Neuron (in vitro differentiated cells): Measurements from ENCODE around the gene CCSER2.
"Not testable (repeated sequence)": the region's sequence is repeated elsewhere in the genome, so short reads cannot be mapped to it uniquely, and the experiment has no call there.

ENCODE experiments used
- H2AFZ ChIP-seq: one replicate; pipeline ENCODE4 v1.6.1; 2013; ENCODE audit warnings: low read depth, mild to moderate bottlenecking, inconsistent platforms, low read length, moderate library complexity
- H3K27me3 ChIP-seq: one replicate; pipeline ENCODE4 v1.6.1; 2013; ENCODE audit warnings: low read length; ENCODE audit not compliant: insufficient read depth
- H3K36me3 ChIP-seq: one replicate; pipeline ENCODE4 v1.6.1; 2013; ENCODE audit warnings: low read length; ENCODE audit not compliant: insufficient read depth
- H3K4me1 ChIP-seq: one replicate; pipeline ENCODE4 v1.6.1; 2013; ENCODE audit warnings: low read length; ENCODE audit not compliant: insufficient read depth
- H3K4me3 ChIP-seq: 2 replicates; pipeline ENCODE4 v1.5.1; 2013; ENCODE audit warnings: mild to moderate bottlenecking, low read length, moderate library complexity
- H3K9me3 ChIP-seq: one replicate; pipeline ENCODE4 v1.6.1; 2013; ENCODE audit warnings: low read length

Gene CCSER2

DNA sequence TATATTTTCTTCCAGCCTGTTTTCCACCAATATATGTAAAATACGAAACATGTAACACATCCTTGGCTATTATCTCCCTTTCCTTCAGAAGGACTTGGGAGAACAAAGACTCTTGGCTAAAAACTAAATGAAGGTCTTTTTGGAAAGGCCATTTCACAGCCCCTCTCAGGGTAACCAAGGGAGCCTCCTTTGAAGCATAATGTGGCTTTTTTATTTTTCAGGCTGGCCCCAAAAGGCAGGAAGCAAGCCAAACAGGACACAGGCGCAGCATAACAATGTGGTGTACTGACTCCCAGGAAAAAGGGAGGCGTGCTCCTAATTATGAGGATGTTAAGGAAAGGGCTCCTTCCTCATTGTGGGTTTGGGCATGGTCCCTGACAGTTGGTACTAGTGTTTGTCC lies 30.3 kb upstream of the CCSER2 start:
- no peak overlapping the region for H2AFZ ChIP-seq

GRCh38 chr10:84302223-84302622 lies 26.2 kb upstream of the CCSER2 start:
- Histone ChIP-seq H2AFZ (no peak overlapping the region), H3K4me3 (no peak overlapping the region), H3K36me3 (no peaks in the 10 kb centered on the region), H3K9me3 (no peaks in the 10 kb centered on the region), H3K27me3 (no peaks in the 10 kb centered on the region), H3K4me1 (peaks cover 5% of the 10 kb centered on the region)

More for the DNA sequence above, 30.3 kb upstream of the CCSER2 start:
- no peaks in the 10 kb centered on the region for H3K9me3 ChIP-seq
- H3K36me3 ChIP-seq, result no peaks in the 10 kb centered on the region
- H3K4me1 ChIP-seq, result peaks cover 5% of the 10 kb centered on the region
- H3K27me3 ChIP-seq, result no peaks in the 10 kb centered on the region
- H3K4me3 ChIP-seq, result no peak overlapping the region

DNA sequence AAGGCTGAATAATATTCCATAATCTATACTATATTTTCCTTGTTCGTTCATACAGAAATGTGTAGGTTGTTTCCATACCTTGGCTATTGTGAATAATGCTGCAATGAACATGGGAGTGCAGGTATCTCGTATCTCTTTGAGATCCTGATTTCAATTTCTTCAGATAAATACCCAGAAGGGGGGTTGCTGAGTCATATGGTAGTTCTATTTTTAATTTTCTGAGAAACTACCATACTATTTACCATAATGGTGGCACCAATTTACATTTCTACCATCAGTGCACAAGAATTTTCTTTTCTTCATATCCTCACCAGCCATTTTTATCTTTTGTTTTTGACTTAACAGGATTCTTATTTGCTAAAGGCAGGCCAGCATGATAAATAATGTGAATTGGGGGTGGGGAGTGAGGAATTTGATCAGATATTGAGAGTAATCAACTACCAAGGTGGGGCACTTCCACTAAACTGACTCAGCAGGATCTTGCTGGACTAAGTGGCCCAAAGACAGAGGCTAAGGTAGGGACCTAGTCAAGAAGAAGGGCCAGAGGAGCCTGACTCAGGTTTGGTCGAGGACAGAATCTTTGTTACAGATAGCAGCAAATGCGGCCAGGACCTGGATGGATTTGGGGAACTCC lies 21.5 kb upstream of the CCSER2 start:
- H3K4me1 ChIP-seq, result peaks cover 5% of the 10 kb centered on the region
- no peak overlapping the region for H2AFZ ChIP-seq
- no peaks in the 10 kb centered on the region for H3K36me3 ChIP-seq
- no peaks in the 10 kb centered on the region for H3K9me3 ChIP-seq
- H3K27me3 ChIP-seq, result no peaks in the 10 kb centered on the region
- no peak overlapping the region for H3K4me3 ChIP-seq

- Histone ChIP-seq H3K4me1 (no peaks in the 10 kb centered on the region), H3K4me3 (no peak overlapping the region), H2AFZ (no peak overlapping the region), H3K36me3 (no peaks in the 10 kb centered on the region), H3K27me3 (no peaks in the 10 kb centered on the region), H3K9me3 (no peaks in the 10 kb centered on the region)
Observed at GRCh38 chr10:84308021-84308420, 20.4 kb upstream of the CCSER2 start.

GRCh38 chr10:84308481-84309304 lies 19.7 kb upstream of the CCSER2 start:
- H2AFZ ChIP-seq, result no peak overlapping the region
- no peak overlapping the region for H3K4me3 ChIP-seq
- no peaks in the 10 kb centered on the region for H3K9me3 ChIP-seq
- H3K4me1 ChIP-seq, result no peaks in the 10 kb centered on the region
- H3K27me3 ChIP-seq, result no peaks in the 10 kb centered on the region
- no peaks in the 10 kb centered on the region for H3K36me3 ChIP-seq

DNA sequence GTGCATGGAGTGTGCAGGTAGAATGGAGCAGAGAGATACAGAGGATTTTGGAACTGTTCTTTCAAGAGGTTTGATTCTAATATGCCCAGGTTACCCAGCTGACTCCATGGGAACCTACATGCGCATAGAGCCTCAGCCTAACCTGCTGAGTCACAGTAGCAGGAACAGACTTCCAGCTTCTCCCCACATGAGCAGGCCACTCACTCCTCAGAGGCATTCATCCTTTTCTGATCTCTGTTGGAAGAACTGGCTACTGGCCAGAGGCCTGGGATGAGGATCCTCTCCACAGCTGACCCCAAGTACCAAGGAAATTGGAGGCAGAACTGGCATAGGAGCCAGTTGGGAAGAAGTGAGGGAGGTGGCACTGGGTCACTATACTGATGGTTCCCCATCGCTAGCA lies 17.9 kb upstream of the CCSER2 start:
- no peaks in the 10 kb centered on the region for H3K36me3 ChIP-seq
- H2AFZ ChIP-seq, result no peak overlapping the region
- H3K4me3 ChIP-seq, result no peak overlapping the region
- H3K9me3 ChIP-seq, result no peaks in the 10 kb centered on the region
- peaks cover 2% of the 10 kb centered on the region for H3K4me1 ChIP-seq
- no peaks in the 10 kb centered on the region for H3K27me3 ChIP-seq

DNA sequence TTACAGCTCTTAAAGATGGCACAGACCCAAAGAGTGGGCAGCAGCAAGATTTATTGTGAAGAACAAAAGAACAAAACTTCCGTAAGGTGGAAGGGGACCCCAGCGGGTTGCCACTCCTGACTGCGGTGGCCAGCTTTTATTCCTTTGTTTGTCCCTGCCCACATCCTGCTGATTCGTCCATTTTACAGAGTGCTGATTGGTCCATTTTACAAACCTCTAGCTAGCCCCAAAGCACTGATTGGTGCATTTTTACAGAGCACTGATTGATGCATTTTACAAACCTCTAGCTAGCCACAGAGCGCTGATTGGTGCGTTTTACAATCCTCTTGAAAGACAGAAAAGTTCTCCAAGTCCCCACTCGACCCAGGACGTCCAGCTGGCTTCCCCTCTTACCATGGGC lies 16.8 kb upstream of the CCSER2 start:
- H3K36me3 ChIP-seq, result no peaks in the 10 kb centered on the region
- H3K9me3 ChIP-seq, result no peaks in the 10 kb centered on the region
- H3K4me3 ChIP-seq, result no peak overlapping the region
- H3K4me1 ChIP-seq, result peaks cover 2% of the 10 kb centered on the region
- H3K27me3 ChIP-seq, result no peaks in the 10 kb centered on the region
- no peak overlapping the region for H2AFZ ChIP-seq

- Histone ChIP-seq H3K4me1 (peaks cover 2% of the 10 kb centered on the region), H3K9me3 (no peaks in the 10 kb centered on the region), H3K4me3 (no peak overlapping the region), H2AFZ (no peak overlapping the region), H3K36me3 (no peaks in the 10 kb centered on the region), H3K27me3 (no peaks in the 10 kb centered on the region)
Observed at GRCh38 chr10:84312816-84313215, 15.6 kb upstream of the CCSER2 start.

DNA sequence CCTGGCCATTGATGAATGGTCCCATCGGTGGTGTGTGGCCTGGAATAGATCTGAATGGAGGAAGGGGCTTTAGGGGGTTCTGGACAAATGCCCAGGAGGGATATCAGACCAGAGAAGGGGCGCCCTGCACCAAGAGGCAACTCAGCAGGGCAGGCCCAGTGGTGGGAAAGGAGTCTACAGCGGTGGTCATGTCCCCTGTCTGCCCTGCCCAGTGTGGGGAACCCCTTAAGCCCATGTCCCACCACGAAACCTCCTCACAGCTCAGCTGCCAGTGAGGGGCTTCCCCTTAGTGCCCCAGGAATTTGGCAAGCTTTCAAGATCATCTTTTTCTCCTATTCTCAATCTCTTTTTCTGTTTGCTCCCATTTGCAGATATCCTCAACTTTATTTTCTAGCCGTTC lies 14.1 kb upstream of the CCSER2 start:
- Histone ChIP-seq H3K4me3 (no peak overlapping the region), H3K27me3 (no peaks in the 10 kb centered on the region), H3K4me1 (peaks cover 2% of the 10 kb centered on the region), H2AFZ (no peak overlapping the region), H3K9me3 (no peaks in the 10 kb centered on the region), H3K36me3 (no peaks in the 10 kb centered on the region)

GRCh38 chr10:84317174-84317573 lies 11.2 kb upstream of the CCSER2 start:
- H3K27me3 ChIP-seq, result no peaks in the 10 kb centered on the region
- no peaks in the 10 kb centered on the region for H3K9me3 ChIP-seq
- no peak overlapping the region for H3K4me3 ChIP-seq
- peaks cover 2% of the 10 kb centered on the region for H3K4me1 ChIP-seq
- H3K36me3 ChIP-seq, result no peaks in the 10 kb centered on the region
- no peak overlapping the region for H2AFZ ChIP-seq

DNA sequence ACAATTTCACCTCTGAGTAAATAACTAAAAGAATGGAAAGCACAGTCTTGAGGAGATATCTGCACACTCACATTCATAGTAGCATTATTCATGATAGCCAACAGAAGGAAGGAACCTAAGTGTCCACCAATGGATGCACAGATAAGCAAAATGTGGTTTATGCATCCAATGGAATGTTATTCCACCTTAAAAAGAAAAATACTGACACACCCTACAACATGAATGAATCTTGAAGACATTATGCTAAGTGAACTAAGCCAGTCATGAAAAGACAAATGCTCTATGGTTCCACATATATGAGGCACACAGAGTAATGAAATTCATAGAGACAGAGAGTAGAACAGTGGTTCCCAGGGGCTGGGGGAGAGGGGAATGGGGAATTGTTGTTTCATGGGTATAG lies 6.5 kb upstream of the CCSER2 start:
- no peaks in the 10 kb centered on the region for H3K9me3 ChIP-seq

DNA sequence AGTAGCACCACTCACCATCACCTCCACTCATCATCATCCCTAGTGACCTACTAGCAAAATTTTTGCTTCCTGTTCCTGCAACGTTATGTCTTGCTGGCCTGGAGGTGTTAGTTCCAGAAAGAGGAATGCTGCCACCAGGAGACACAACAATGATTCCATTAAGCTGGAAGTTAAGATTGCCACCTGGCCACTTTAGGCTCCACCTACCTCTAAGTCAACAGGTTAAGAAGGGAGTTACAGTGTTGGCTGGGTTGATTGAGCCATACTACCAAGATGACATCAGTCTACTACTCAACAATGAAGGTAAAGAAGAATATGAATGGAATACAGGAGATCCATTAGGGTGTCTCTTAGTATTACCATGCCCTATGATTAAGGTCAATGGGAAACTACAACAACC lies 4.8 kb upstream of the CCSER2 start:
- H3K9me3 ChIP-seq, H3K27me3 ChIP-seq, H3K4me3 ChIP-seq, H3K4me1 ChIP-seq, H2AFZ ChIP-seq, H3K36me3 ChIP-seq: not testable (repeated sequence)

More for the DNA sequence above, 6.5 kb upstream of the CCSER2 start:
- H3K27me3 ChIP-seq, result no peaks in the 10 kb centered on the region
- H2AFZ ChIP-seq, result no peak overlapping the region
- no peak overlapping the region for H3K4me3 ChIP-seq
- H3K4me1 ChIP-seq, result no peaks in the 10 kb centered on the region
- H3K36me3 ChIP-seq, result no peaks in the 10 kb centered on the region

DNA sequence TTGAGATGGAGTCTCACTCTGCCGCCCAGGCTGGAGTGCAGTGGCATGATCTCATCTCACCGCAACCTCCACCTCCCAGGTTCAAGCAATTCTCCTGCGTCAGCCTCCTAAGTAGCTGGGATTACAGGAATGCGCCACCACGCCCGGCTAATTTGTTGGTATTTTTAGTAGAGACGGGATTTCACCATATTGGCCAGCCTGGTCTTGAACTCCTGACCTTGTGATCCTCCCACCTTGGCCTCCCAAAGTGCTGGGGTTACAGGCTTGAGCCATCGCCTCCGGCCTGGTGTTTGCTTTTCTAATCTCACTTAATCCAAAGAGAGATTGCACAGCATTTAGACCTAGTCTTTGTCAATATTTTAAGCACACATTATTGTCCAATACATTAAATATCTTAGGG lies 1.4 kb upstream of the CCSER2 start:
- not testable (repeated sequence) for H2AFZ ChIP-seq, H3K36me3 ChIP-seq, H3K27me3 ChIP-seq, H3K4me3 ChIP-seq, H3K9me3 ChIP-seq
- H3K4me1 ChIP-seq, result peaks cover 21% of the 10 kb centered on the region
